Nucleus accumbens (tissue), 56 donors: ENCODE measurements around the gene CPTP.
A peak's percentile ranks its signal among the peaks of the same experiment; 100 is the strongest.

ENCODE experiments used
- DNase-seq, 56 donors: peaks; one replicate each; lab custom pipeline; 2025; lab: John Stamatoyannopoulos, UW

CPTP gene

DNA sequence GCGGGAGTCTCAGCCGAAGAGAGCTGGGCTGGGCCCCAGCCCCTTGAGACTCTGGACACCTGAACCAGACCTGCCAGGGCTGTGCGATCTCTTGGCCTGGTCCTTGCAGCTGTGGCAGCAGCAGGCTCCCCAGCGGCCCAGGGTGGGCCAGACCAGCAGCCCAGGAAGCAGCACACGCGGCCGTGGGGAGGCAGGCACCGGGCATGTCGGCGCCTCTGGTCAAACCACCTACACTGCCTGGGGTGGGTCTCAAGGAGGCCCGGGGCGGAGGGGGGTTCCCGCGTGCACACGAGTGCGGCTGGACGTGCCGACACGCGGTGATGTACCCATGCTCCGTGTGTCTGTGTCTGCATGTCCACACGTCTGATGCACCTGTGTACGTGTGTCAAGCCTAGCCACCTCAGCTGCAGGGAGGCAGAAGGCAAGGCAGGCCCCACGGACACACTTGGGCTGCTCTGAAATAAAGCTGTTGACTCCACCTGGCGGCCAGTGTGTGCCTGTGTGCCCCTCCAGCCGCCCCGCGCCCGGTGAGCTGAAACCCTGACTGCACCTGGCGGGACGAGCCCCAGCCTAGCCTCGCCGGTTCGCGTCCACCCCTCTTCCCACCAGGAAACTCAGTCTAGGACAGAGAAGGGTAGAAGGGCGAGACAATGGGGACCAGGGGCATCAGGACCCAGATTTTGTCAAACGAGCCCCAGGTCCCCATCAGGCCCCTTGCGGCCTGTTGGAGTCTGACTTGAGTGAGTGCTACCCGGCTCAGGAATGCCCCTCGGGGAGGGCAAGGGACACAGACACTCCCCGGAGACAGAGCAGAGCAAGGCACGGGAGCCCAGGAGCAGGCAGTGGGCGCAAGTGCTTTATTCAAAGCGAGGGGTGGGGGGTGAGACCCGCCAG is 32.8 kb upstream of the CPTP start:
- peak in 9 of 56 donors; percentile 14 to 64 (median 34) for DNase-seq

DNA sequence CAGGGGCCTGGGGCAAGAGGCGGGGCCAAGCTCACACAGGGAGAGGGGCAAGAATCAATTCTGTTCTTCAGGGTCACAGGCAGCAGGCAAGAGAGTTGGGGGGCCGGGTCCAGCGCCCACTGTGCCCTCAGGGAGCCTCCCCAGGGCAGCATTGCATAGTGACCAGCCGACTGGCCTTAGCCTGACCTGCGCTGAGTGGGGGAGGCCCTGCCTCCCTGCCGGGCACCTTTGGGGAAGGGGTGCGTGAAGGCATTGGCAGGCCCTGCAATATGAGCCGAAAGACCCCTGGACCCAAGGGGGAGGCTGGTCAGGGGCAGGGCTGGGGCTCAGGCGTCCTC is 32.2 kb upstream of the CPTP start:
- DNase-seq: no peak

DNA sequence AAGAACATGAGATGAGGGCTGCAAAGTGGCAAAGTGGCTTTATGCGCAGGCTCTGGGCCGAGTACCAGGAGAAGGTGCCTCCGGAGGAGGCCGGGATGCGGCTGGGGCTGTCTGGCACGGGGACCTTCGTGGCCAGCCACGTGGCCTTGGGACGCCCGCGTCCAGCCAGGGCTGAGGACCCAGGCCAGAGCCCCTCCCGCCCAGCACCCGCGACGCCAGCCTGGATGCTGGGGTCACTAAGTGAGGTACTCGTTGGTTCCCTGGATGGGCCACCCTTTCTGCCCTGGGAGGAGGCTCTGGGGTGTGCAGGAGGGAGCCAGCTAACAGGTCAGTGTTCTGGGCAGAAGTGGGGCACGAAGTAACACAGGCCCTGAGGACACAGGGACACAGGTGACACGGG is 31.8 kb upstream of the CPTP start:
- no peak for DNase-seq

DNA sequence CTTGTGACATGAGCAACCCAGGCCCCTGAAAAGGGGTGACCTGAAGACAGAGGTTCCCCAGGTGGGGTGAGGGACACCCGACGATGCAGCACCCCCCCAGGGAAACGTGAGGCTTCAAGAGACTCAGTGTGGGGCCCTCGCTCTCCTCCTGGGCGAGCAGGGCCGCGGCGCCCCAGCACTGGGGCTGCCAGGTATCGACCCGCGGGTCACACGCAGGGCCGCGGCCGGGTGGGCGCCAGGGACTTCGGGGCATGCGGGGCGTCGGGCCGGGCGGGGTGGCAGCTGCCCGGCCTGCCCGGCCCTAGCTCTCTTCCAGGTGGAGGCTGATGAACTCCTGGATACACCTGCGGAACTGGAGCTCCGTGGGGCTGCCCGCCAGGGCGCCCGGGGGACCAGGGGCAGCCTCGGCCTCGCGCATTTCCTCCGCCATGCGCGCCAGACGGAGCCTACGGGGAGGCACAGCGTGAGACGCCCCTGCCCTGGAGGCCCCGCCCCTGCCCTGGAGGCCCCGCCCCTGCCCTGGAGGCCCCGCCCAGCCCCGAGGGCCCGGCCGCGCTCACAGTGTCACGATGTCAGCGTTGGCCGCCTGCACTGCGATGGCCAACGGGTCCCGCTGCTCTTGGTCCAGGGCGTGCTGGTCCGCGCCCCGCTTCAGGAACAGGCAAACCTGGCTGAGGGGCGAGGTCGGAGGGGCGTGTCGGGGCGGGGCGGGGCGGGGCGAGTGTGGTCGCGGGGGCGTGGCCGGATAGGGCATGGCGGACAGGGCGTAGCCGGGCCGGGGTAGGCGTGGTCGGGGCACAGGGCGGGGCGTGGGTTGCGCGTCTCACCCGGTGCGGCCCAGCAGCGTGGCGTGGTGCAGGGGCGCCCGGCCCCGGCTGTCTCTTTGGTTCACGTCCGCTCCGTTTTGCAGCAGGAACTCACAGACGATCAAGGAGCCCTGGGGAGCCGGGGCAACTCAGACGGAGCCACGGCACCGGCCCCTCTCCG is 31.0 kb upstream of the CPTP start:
- DNase-seq: peak in 1 of 56 donors; percentile 24

DNA sequence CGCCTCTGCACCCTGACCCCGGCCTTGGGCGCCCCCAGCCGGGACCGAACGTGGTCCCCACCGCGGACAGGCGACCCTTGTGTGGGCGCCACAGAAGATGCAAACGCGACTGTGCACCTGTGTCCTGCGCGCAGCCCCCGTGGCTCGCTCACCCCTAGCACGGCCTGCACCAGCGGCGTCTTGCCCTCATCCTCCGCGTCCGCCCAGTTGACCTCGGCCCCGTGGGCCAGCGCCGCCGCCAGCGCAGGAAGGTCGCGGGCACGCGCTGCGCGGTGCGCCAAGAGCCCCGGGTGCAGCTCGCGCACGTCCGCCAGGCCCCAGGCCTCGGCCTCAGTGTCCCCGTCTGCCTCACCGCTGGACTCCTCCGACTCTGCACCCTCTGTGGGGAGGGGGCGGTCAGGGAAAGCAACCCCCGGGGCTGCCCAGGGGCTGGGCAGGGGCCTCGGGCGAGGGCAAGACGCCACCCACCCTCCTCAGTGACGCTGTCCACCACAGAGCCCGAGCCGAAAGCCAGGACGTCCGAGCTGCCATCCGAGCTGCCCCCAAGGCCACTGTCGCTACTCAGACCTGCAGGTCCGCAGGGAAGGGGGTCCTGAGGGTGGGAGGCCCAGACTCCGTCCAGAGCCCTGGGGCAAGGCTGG is 30.2 kb upstream of the CPTP start:
- no peak for DNase-seq

DNA sequence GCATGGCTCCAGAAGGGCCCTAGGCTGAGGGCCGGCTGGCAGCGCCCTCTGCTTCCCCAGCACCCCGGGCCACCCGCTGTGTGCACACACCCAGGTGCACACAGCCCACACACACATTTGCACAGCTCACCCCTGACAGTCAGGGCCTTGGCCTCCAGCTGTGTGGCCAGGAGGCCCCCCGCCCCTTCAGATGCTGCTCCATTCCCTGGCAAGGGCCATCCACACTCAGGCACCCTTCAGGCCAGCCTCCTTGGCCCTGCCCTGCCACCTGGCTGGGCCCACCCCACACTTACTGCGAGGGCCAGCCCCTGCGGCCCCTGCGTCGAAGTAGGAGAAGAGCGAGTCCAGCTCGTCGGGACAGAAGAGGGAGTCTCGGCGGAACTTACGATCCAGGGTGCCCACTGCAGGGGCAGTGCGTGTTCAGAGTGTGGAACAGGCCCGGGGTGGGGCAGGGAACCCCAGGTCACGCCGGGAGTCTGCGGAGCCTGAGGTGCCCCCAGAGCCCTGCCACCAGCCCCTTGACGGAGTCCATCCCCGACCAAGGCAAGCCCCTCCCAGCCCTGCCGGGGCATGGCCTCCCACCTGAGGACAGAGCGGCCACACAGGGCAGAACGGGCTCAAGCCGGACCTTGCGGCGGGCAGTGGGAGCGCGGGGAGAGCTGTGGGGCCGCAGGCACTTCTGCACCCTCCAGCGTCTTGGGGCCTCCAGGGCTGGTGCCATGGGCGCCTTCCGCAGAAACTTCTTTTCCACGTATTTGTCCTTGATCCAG is 29.3 kb upstream of the CPTP start:
- DNase-seq: no peak

DNA sequence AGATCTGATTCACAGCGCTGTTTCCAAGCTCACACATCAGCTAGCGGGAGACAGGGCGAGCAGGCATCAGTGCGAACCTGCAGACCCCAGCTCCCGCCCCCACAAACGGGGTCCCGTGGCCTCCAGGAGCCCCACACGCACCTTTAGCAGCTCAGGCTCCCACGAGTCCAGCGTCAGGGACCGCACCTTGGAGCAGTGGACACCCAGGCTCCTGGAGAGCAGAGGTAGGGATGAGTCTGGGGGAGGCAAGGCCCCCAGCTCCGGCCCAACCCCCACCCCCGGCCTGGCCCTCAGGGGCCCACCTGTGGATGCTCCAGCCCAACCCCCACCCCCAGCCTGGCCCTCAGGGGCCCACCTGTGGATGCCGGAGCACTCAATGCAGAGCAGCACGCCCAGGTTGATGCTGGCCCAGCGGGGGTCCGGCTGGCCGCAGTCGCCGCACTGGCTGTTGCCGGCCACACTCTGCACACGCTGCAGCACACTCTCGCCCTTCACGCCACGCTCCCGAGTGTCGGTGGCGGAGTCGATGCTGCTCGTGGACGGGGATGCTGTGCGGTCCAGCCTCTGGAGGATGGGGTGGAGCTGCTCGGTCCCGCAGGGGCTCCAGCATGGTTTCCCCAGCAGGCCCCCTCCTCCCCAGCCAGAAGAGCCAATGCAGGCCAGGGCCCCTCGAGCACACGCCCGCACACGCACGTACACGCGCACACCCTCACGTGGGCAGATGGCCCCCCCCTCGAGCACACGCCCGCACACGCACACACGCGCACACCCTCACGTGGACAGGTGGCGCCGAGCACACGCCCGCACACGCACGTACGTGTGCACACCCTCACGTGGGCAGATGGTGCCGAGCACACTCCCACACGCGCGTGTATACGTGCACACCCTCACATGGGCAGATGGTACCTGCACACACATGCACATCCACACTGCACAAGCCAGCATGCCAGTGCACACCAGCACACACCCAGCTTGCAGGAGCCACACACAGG is 28.2 kb upstream of the CPTP start:
- no peak for DNase-seq

DNA sequence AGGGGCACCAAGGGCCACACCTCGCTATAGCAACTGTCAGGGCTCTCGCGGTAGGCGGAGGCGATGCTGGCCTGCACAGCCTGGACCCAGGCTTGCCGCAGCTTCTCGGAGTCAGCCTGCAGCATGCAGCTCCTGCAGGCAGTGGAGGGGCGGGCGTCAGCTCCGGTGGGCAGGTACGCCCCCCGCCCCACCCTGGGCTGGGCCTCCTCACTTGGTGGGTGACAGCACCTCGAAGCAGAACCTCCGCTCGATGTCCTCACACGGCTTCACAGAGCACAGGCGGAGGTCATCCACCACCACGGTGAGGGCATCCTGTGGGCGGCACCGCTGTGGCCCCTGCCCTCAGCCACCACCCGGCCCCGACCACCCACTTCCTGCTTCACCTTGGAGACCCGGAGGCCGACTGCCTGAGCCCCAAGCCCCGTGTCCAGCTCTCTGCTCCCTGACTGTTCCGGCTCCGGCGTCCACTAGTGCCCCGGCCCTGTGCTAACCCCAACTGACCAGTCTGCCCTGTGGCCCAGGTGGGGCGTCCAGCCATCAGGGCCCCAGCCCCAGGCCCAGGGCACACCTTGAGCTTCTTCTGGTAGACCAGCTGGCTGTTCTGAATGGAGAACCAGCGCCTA is 26.7 kb upstream of the CPTP start:
- no peak for DNase-seq

DNA sequence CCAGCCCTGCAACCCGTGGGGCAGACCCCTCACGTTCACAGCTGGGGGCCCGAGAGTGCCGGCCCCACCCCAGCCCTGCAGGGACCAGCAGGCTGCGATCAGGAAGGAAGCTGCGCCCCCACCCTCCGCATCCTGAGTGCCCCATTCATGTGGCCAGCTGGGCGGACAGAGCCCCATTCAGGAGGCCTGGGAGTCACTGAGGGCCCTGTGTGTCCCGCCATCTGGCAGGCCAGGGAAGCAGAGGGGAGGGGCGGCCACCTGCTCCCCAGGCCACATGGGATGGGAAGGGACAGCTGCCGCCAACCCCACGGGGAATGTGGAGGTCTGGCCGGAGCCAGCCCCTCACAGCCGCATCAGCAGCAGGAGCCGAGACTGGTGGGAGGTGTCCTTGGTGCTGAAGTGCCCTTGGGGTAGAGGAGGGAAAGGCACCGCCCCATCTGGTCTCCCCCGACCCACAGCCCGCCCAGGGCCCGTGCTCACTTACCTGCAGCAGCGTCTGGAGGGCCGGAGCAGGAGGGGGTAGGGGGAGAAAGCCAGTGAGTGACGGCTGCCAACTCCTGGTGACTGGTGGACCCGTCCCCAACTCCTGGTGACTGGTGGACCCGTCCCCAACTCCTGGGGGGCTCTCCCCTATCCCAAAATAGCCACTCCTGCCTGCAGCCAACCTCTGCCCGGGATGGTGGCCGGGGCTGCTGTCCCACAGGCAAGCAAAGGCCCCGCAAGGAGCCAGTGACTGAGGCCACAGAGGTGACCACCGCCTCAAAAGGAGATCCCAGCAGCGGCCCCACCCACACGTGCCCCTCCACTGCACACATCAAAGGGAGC is 25.5 kb upstream of the CPTP start:
- DNase-seq: peak in 55 of 56 donors; percentile 29 to 99 (median 90)

DNA sequence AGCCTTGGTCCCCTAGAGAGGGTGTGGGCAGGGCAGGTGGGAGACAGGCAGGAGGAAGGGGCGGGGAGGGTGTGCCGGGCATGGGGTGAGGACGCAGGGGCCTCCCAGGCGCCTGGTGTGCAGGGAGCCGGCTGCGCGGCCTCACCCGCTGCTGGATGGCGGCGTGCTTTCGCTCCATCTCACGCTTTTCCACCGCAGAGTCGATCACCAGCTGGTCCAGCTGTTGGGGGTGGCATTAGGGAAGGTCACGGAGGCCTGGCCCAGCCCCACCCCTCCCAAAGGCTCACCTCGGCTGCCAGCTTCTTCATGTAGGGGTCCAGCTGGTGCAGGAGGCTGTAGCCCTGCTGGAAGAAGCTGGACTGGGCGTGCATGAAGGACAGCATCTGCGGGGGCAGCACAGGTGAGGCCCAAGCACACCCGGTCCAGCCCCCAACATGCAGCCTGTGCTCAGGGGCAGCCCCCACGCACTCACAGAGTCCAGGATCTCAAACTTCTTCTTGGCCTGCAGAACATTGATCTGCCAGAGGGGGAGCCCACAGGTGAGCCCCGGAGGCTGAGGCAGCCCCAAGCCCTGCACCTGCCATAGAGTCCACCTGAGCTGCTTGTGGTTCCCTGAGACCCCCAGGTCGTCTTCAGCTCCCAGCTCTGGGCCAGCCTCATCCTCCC is 24.8 kb upstream of the CPTP start:
- DNase-seq: no peak

DNA sequence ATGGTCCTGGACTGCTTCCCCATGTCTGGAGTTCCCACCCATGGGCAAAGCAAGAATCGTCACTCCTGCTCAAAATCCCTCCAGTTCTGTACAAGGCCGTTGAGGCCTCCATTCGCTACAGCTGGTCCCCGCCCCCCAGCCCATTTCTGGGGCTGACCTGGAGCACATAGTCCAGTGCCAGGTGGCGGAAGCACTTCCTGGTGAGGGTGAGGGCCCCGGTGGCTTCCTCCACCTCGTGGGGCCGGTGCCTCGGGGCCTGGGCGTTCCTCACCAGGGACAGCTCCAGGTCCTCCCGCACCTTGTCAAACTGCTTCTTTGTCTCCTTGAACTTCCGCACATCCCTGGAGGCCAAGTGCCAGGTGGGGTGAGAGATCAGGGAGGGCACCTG is 24.3 kb upstream of the CPTP start:
- DNase-seq: no peak

DNA sequence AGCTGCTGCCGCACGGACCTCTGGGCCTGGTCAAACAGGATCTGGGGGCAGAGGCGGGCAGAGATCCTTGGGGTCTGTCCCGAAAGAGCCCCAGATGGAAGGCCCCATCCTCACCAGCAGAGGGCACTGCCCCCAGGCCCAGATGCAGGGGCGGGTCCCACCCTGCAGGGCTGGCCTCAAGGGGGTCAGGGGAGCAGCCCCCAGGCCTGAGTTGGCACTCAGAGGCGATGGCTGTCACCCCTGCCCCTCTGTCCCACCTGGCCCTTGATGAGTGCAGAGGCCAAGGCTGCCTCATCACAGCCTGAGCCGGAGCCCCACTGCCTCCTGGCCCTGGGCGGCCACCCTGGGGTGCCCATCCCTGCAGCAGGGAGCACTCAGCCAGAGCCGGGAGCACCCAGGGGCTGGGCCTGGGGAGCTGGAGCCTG is 22.6 kb upstream of the CPTP start:
- DNase-seq: no peak

DNA sequence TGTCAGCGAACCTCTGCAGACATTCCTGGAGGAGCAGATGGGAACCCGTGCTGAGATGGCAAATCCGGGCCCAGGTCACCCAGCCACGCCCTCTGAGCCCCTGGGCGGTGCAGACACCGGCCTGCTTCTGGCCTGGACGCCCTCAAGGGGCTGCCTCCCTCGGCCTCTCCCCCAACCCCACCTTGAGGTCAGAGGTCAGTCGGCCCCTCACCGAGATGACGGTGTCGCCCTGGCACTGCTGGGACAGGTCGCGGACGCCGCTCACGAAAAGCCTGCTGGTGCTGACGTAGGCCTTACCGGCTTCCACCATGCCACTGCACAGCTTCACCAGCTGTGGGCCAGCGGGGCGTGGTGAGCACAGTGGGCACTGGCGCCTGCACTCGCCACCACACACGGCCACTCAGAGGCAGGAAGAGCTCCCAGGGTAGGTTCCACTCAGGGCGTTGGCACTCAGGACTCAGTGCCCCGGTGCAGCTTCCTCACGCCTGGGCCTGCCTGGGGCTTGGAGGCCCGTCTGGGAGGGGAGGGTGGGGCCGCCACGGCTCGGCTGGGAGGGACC is 21.6 kb upstream of the CPTP start:
- peak in 3 of 56 donors; percentile 11 to 30 (median 26) for DNase-seq

DNA sequence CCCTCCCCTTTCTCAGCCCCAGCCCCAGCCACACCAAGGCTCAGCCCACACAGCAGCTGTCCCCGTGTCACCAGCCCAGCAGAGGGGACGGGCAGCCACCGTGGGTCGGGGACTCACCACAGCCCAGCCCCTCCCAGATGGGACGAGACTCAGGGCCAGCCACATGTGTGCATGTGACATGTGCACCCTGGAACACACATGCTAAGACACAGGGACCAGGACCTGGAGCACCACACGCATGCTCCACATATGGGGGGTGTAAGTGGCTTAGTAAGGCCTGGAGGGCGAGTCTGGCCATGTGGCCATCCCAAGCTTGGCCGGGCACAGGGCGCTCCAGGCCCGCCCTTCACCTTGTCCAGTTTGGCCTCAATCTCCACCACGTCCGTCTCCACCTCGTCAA is 20.9 kb upstream of the CPTP start:
- DNase-seq: peak in 3 of 56 donors; percentile 41 to 49 (median 47)

DNA sequence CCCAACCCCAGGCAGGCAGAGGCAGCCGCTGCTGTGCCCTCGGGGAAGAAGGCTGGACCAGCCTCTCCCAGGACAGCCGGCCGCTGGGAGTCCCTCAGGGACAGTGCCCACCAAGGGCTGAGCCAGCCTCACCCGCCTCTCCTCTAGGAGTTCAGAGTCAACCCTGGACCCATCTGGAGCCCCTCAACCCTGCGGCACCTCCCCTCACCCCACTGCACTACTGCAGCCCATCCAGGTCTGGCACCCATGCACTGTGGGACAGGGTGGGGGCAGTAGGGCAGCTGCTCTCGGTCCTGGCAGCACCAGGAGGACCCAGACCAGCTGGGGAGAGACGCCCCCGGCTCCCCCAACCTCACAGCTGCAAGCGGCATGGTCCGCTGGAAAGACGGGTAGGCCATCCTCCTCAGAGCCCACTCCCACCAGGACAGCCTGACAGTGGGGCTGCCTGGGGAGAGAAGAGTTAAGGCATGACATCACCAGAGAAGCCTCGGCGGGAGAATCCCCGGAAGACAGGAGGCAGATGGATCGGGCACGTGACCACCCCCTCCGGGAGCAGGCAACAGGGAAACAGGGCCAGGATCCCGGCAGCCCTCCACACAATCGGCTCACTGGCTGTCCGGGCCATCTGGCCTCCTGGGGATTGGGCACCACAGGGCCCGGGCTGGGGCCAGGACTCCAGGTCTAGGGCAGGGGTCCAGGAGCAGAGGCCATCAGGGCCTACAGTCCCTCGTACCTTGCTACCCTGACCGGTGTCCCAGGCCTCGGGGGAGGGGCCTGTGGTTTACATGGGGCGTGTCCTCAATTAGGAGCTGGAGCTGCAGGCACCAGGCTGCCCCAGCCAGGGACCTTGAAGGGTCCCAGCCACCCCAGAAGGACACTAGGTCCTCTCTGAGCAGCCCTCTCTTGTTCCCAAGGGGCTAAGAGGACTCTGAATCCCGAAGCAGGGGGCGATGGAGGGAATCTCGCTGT is 20.0 kb upstream of the CPTP start:
- DNase-seq: peak in 55 of 56 donors; percentile 38 to 96 (median 90)
